NCI-H82 treated with DMSO at 0.1 percent for 48 hours (cell line): Measurements from ENCODE around the gene THSD4.
"Not testable (repeated sequence)": the region's sequence is repeated elsewhere in the genome, so short reads cannot be mapped to it uniquely, and the experiment has no call there.

Source experiments
- DNase-seq: peaks from one replicate; lab custom pipeline; 2025; ENCODE audit not compliant: unreplicated experiment; lab: John Stamatoyannopoulos, UW

The THSD4 gene

GRCh38 chr15:71345186-71345585 is 229.9 kb downstream of the THSD4 start:
- DNase-seq: no peak

GRCh38 chr15:71346464-71346863 is 231.2 kb downstream of the THSD4 start:
- DNase-seq: no peak

- no peak for DNase-seq
Measured at GRCh38 chr15:71348597-71348996, 233.3 kb downstream of the THSD4 start.

GRCh38 chr15:71349336-71349735 is 234.1 kb downstream of the THSD4 start:
- DNase-seq: no peak

GRCh38 chr15:71349736-71350526 is 234.7 kb downstream of the THSD4 start:
- no peak for DNase-seq

- no peak for DNase-seq
Measured at GRCh38 chr15:71350622-71351378, 235.5 kb downstream of the THSD4 start.

GRCh38 chr15:71352125-71352524 is 236.9 kb downstream of the THSD4 start:
- no peak for DNase-seq

- DNase-seq: no peak
Measured at GRCh38 chr15:71352765-71353164, 237.5 kb downstream of the THSD4 start.

- DNase-seq: no peak
Measured at GRCh38 chr15:71353171-71353570, 237.9 kb downstream of the THSD4 start.

GRCh38 chr15:71355268-71355667 is 240.0 kb downstream of the THSD4 start:
- DNase-seq: no peak

- DNase-seq: peak; percentile 18
Measured at GRCh38 chr15:71357321-71357732, 242.1 kb downstream of the THSD4 start.

GRCh38 chr15:71357967-71358366 is 242.7 kb downstream of the THSD4 start:
- no peak for DNase-seq

GRCh38 chr15:71359246-71359645 is 244.0 kb downstream of the THSD4 start:
- no peak for DNase-seq

GRCh38 chr15:71362556-71362955 is 247.3 kb downstream of the THSD4 start:
- DNase-seq: no peak

GRCh38 chr15:71362987-71363968 is 248.0 kb downstream of the THSD4 start:
- no peak for DNase-seq

GRCh38 chr15:71364117-71364584 is 248.9 kb downstream of the THSD4 start:
- no peak for DNase-seq

- DNase-seq: no peak
Measured at GRCh38 chr15:71366522-71366921, 251.3 kb downstream of the THSD4 start.

GRCh38 chr15:71366926-71367325 is 251.7 kb downstream of the THSD4 start:
- DNase-seq: no peak

- DNase-seq: not testable (repeated sequence)
Measured at GRCh38 chr15:71367737-71368136, 252.5 kb downstream of the THSD4 start.

- not testable (repeated sequence) for DNase-seq
Measured at GRCh38 chr15:71372769-71373168, 257.5 kb downstream of the THSD4 start.

GRCh38 chr15:71373917-71374316 is 258.6 kb downstream of the THSD4 start:
- DNase-seq: no peak
